Measurements from ENCODE around the gene ATP6AP1. TPM values are rescaled to one million over a fixed set of nuclear protein-coding genes. Genes with fewer than 3 reads are reported as not detected.

The ATP6AP1 gene
- total and polyA plus RNA-seq, 10 of the 15 experiments (the other 5 are each of a cell fraction or from before 2014, with no cell fraction given): 4.5 to 56.4 (median 32.0) TPM

GRCh38 chrX:154419189-154419588 lies 9.3 kb upstream of the ATP6AP1 start (continued):
- TF ChIP-seq RUNX3 (IDR thresholded peaks at IDR 0.05; ENCODE audit: low read length) (peak; percentile 23; the same call in 1 of the 2 replicates), EP300 (IDR thresholded peaks at IDR 0.05; ENCODE audit: borderline replicate concordance in 1 of 2, control insufficient read depth in 1 of 2, low read depth in 2 of 2, low read length in 2 of 2) (no peak), IKZF1 (conservative IDR thresholded peaks at IDR 0.05) (peak; percentile 27; the same call in 1 of the 2 replicates), ZBTB11 (CRISPR knock-in tag; IDR thresholded peaks at IDR 0.05) (no peak), SP1 (IDR thresholded peaks at IDR 0.05; ENCODE audit: low read depth, low read length) (no peak), CEBPB (IDR thresholded peaks at IDR 0.05; ENCODE audit: borderline replicate concordance in 1 of 2, low read depth in 2 of 2, low read length in 2 of 2) (no peak), MAX (IDR thresholded peaks at IDR 0.05; ENCODE audit: low read depth, low read length) (no peak), RELB (IDR thresholded peaks at IDR 0.05; ENCODE audit: low read depth) (peak; percentile 36; the same call in 1 of the 2 replicates), POLR2AphosphoS2 (IDR thresholded peaks at IDR 0.05; ENCODE audit: low read depth, low read length) (no peak), NFYA (IDR thresholded peaks at IDR 0.05; ENCODE audit: borderline replicate concordance, low read depth, low read length) (no peak)

Measured in GM12878 (cell line).